Gastroesophageal sphincter (tissue), 3 donors: ENCODE measurements around the gene SH3PXD2A.

Experiments used
- EP300 ChIP-seq: sonication (generic); formaldehyde crosslinking; IDR thresholded peaks from one replicate; pipeline ENCODE4 v1.6.1; 2017; ENCODE audit warnings: antibody characterized with exemption, mild to moderate bottlenecking
- TF ChIP-seq, protein P1 (sequence below), 4 experiments: fragments of 200-600 bp in 2 of 4; fragments of 450-650 bp in 2 of 4; sonication (generic) in 1 of 4; IDR thresholded peaks; one replicate each; pipeline ENCODE4 v1.5.1; 2017 to 2019; ENCODE audit warnings: antibody characterized with exemption in 4 of 4, mild to moderate bottlenecking in 2 of 4, moderate library complexity in 2 of 4

GRCh38 chr10:103548006-103548405, 307.4 kb downstream of the SH3PXD2A start:
- no peak for TF ChIP-seq EP300
- TF ChIP-seq, protein P1, sequence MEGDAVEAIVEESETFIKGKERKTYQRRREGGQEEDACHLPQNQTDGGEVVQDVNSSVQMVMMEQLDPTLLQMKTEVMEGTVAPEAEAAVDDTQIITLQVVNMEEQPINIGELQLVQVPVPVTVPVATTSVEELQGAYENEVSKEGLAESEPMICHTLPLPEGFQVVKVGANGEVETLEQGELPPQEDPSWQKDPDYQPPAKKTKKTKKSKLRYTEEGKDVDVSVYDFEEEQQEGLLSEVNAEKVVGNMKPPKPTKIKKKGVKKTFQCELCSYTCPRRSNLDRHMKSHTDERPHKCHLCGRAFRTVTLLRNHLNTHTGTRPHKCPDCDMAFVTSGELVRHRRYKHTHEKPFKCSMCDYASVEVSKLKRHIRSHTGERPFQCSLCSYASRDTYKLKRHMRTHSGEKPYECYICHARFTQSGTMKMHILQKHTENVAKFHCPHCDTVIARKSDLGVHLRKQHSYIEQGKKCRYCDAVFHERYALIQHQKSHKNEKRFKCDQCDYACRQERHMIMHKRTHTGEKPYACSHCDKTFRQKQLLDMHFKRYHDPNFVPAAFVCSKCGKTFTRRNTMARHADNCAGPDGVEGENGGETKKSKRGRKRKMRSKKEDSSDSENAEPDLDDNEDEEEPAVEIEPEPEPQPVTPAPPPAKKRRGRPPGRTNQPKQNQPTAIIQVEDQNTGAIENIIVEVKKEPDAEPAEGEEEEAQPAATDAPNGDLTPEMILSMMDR (IDR thresholded peaks at IDR 0.05): no peak
